GM20431 (cell line): ENCODE measurements around the gene DUSP8.

ENCODE experiments used
- in situ Hi-C: fragments of 300-500 bp; cut with MseI, MboI; formaldehyde crosslinking; loops from one replicate; pipeline ENCODE4 v1.15.0; 2020; ENCODE audit warnings: low sequenced_read_pairs; ENCODE audit not compliant: unreplicated experiment

DUSP8 gene

DNA sequence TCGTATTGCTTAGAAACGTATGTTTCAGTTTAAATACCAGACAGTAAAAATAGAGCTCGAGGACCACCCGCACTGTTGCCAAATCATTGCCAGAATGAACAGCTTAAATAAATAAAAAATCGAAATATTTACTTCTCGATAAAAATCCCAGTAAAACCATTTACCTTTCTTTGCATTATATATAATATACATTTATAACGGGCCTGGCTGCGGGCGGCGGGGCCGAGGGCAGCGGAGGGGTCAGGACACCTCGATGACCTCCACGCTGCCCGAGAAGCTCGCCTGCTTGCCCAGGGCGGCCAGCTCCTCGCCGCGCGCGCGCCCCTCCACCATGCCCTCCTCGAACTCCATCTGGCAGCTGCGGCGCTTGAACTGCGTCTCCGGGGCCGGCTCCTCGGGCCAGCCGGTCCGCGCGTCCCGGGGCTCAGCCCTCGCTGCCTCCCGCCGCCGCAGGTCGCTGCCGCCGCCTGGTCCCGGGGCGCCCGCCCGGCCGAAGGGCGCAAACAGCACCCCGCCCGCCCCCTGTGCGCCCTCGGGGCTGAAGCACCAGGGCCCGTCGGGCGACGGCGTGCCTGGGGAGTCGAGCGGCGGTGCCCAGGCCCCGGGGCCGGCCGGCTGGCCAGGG lies 15.7 kb downstream of the DUSP8 start:
- in situ Hi-C loops: no loop called here

DNA sequence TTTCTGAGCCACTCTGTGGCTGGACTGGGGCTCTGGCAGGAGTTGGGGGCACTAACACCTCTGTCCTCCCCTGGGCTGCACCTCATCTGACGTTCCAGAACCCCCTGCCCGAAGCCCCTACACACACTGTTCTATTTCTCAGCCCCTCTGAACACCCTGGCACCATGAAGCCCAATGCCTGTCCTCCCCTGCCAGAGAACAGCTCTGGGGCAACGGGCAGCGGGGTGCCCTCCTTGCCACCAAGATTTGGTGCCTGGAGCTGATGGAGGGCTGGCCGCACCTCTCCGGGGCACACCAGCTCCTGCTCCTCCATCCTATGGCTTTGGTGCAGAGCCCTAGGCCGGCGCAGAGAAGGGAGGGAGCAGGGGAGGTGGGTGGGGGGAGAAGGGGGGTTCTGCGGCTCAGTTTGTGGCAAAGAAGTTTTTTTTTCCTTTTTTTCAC lies 16.3 kb downstream of the DUSP8 start:
- in situ Hi-C loops: no loop called here

DNA sequence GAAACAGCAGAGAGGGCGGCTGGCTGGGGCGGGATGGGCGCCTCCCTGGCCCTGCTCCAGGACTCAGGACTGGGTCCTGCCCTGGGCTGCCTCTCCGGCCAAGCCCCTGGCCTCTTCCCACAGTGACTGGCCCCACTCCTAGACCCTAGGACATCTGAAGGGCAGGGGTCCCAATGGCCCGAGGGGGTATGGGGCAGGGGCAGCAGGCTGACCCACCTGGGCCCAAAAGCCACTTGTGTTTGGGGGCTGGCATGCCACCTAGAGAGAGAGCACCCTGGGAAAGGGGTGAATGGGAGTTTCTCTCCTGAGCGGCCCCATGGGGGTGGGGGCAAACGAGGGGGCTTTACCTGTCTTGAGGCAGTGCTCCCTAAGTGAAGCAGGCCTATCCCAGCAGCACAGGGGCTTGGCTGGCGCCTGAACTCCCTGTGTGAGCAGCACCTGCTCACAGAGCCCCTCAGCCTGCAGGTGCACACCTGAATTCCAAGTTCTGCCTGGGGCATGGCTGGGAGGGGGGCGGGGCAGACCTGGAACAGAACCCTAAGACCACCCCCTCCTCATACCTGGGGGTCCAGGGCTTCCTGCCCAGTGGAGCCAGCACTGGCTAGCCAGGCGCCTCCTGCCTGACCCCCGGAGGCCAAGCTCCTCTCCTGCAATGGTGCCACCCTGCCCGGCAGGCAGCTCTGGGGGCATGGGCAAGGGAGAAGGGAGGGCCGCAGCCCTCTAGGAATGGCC lies 16.9 kb downstream of the DUSP8 start:
- in situ Hi-C loops: no loop called here

DNA sequence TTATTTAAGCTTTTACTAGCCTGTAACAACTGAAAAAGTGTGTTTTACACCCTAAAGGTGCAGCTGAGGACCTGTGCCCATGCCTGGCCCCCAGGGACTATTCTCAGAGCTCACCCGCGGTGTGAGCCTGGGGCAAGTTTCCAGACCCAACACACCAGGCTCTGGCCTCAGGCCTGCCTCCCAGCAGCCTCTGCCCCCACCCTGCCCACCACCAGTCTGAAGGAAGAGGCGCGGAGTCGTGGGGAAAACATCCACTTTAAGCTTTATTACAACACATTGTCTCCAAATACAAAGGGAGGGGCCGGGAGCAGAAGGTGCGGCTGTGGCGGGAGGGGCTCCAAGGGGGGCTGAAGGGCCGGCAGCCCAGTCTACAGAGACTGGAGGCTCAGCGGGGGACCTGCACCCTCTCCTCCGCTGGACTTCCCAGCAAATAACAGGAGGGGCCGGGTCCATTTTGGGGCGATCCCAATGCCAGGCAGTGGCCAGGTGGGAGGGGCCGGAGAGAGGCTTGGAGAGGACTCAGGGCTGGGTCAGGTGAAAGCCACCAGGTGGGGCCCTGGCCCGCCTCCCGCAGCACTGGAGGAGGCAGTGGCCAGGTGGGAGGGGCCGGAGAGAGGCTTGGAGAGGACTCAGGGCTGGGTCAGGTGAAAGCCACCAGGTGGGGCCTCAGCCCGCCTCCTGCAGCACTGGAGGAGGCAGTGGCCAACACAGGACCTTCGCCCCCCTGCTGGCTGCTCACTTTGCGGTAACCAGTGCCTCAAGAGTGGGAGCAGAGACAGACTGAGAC lies 18.1 kb downstream of the DUSP8 start:
- in situ Hi-C loops: no loop called here

DNA sequence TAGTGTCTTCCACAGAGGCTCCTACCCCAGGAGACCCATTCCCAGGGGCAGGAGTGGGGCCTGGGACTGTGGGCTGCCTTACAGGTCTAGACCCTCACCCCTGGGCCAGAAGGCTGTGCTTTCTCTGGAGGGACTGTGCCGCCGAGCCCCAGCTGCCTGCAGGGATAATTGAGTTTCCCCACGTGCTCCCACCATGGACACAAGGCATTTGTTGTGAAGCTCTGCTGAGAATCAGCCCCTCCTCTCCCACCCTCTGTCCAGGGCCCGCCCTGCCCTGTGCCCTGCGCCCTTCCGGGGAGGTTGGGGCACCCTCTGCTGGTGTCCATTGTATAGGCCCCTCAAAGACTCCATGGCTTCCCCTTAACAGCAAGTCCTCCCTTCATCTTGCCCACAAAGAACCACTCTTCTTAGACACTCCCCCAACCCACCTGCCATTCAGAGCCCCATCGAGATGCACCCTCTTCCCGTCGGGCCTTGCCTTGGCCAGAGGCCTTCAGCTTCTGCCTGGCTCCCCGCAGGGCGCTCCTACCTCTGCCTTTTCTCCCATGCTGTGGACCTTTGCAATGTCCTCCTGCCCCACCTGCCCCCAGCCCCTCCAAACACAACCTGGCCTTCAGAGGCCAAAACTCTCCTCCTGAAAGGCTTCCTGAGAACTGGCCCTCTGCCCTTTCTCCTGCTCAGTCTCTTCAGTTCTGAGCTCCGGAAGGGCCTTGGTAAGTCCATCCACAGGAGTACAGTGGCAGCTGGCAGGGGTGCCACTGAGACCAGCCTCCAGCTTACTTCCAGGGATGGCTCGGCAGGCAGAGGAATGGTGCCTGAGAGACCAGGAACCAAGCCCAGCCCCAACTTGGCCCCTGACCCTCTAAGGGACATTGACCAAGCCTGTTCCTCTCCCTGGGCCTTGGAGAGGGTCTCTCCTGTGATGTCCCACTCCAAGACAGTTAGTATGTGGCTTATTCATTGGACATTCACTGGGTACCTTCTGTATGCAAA lies 22.4 kb downstream of the DUSP8 start:
- in situ Hi-C loops: no loop called here

DNA sequence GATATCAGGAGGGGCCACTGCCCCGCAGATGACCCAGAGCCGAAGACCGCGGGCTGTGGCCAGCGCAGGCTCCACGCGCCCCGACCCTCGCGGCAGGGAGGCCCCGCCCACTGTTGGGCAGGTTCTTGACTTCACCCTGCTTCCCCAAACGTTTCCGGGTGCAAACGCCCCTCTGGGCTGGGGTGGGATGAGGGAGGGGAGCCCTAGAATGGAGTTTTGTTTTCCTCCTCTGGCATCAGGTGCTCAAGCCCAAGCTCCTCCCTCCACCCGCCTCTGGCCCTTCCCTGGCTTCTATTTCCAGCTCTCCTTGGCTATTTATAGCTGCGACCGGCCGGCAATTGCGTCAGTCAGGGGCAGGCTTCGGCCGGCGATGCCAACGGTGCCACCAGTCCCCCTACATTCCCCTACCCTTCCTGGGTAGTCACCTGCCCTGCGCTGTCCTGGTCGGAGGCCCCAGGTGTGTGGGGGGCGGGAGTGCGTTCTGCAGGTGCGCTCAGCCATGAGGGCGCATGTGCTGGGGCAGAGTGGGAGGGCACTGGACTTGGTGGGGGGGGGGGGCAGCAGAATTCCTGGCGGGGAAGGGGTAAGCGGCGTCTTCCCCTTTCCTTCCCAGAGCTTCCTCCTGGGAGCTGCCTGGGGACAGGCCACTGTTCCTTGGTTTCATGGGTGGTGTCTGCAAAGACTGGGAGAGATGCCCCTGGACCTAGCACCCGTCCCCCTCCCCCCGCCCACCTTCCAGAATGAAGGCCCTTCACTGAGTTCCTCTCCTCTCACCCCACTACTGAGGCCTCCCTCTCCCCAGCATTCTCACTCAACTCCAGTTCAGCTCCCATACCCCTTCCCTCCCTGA lies 23.6 kb downstream of the DUSP8 start:
- in situ Hi-C loops: no loop called here

DNA sequence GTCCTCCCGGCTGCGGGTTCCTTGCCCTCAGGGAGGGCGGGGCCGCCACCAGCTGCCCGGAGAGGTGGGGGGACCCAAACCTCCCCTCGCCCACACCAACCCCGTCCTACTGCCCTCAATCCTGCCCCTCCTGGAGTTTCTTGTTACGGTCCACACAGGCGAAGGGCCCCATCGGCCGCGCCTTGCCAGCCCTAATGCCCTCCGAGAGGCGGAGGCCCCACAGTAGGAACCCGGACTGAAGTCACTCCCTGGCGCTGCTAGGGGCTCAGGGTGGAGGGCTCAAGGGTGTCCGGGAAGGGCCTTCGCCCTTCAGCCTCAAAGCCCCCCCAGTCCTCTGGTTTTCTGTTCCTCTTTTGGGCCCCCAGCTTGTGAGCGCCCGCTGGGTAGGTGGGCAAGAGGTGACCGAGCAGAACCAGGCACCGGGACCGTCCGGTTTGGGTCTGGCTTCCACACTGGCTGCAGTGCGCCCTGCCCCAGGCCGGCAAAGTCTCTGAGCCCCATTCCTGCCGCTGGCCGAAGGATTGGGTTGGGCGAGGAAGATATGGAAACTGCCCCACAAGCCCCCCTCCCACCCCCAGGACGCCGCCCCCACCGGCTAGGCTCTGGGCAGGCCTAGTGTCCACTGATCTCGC lies 24.5 kb downstream of the DUSP8 start:
- in situ Hi-C loops: no loop called here

DNA sequence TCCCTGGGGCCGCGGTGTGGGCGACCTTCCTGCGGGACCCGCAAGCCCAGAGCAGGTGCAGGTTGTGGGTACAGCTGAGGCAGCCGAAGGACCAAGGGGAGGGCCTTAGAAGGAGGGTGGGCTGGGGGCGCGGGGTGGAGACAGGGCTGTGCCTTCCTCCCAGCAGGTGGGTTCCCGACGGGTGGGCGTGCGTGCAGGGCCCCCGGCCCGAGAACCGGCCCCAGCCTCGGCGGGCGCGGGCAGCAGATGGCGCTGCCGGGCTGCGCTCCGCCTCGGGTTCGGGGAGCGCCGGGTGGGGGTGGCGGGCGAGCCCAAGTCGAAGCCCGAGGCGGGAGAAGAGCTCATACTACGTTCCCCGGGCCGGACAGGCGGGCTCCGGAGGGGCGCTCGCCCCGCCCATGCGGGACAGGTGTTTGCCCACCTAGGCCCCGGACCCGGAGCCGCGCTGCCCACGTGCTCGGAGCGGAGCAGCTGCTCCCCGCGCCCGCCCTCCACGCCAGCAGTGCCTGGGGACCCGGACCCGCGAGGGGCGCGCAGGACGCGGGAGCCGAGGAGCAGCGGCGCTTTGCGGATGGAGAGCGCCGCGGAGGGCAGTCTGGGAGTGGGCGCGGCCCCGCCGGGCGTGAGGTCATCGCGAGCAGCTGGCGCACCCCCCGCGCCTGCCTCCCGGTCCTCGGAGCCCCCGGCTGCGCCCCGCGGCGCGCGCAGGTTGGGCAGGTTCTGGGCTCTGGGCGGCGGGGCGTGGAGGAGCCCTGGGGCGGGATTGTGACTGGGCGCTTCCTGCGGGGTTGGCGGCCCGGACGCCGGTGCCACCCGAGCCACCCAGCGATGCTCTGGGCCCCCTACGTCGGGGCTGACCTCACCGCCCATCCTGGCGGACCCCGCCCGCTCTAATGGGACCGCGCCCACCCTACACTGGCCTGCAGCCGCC lies 25.3 kb downstream of the DUSP8 start:
- in situ Hi-C loops: no loop called here

DNA sequence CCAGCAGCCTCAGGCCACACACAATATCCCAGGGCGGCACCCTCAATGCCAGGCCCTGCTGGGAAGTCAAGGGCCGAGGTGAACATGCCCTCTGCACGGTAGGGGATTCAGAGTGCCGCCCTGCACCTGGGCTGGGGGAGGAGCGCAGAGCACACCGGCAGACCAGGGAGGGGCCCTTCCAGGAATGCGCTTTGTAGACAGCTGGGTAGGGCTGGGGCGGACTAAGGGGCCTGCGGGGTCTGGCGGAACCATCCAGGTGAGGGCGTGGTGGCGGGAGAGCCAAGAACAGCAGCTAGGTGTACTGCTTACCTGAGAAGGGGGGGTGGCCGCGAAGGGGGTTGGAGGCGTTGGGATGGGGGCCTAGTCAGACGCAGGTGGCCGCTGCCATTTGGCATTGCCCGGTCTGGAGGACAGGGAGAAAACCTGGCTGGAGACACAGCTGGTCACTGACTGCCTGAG lies 26.0 kb downstream of the DUSP8 start:
- in situ Hi-C loops: no loop called here

DNA sequence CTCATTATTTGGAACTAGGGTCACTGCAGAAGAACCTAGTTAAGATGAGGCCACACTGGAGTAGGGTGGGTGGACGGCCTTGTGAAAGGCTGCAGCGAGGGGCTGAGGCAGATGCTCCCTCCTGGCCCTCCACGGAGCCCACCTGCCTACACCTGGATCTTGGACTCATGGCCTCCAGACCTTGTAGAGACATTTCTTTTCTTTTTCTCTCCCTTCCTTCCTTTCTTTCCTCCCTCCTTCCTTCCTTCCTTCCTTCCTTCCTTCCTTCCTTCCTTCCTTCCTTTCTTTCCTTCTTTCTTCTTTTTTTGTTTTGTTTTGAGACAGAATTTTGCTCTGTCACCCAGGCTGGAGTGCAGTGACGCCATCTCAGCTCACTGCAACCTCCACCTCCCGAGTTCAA lies 26.6 kb downstream of the DUSP8 start:
- in situ Hi-C loops: no loop called here

DNA sequence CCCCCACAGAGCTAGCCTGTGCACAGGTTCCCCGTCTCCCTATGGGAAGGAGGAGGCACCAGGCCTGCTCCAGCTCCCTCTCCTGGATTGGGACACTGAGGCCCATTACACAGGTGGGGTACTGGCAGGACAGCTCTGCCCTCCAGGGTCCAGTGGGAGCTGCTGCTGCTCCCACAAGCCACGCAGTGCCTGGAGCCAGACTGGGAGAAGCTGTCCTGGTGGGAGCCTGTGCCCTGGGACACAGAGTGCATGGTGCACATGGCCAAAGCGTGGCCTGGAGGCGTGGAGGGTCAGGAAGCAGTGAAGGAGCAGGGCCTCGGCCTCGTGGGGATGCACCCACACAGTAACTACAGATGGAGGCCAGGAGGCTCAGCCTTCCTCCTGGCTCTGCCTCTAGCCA lies 27.5 kb downstream of the DUSP8 start:
- in situ Hi-C loops: no loop called here

DNA sequence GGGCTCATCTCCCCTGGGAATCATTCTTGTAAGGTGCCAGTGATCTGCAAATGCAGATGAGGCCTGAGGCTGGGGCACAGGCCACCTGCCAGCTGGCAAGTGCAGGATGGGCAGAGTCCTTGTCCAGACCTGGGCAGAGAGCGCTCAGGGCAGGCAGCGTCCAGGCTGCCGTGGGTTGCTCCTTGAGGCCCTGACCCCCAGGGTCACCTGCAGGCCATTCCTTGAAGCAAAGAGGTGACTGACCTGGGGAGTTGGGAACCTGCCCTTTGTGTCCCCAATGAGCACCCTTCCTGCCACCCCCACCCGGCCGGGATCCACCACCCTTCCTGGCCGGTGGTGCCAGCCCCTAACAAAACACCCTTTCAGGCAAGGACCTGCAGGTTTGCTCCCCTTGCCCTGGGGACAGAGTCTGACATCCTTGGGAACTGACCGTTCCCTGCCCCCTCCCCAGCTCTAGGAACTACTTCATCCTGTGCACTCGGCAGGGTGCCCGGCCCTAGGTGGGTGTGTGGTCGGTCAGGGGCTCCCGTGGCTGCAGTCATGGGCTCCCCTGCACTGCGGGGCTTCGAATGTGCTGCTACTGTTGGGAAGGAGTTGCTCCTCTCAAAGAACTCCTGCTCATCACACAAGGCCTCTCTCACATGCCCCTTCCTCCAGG lies 28.3 kb downstream of the DUSP8 start:
- in situ Hi-C loops: no loop called here

DNA sequence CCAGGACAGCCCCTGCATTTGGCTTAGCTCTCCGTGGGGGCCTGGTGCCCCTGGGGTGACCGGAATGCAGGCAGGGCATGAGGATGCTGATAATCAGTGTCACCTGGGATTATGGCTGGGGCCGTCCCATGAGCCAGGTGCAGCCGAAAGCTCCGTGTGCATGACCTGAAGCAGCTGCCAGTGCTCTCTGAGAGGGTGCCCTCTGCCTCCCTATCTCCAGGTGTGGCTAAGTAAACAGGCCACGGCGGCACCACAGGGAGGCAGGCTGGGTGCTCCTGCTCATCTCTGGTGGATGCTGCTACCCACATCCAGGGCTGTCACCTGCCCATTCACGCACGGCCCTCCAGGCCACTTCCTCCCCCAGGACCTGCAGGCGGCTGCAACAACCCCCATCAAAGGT lies 29.8 kb downstream of the DUSP8 start:
- in situ Hi-C loops: no loop called here

DNA sequence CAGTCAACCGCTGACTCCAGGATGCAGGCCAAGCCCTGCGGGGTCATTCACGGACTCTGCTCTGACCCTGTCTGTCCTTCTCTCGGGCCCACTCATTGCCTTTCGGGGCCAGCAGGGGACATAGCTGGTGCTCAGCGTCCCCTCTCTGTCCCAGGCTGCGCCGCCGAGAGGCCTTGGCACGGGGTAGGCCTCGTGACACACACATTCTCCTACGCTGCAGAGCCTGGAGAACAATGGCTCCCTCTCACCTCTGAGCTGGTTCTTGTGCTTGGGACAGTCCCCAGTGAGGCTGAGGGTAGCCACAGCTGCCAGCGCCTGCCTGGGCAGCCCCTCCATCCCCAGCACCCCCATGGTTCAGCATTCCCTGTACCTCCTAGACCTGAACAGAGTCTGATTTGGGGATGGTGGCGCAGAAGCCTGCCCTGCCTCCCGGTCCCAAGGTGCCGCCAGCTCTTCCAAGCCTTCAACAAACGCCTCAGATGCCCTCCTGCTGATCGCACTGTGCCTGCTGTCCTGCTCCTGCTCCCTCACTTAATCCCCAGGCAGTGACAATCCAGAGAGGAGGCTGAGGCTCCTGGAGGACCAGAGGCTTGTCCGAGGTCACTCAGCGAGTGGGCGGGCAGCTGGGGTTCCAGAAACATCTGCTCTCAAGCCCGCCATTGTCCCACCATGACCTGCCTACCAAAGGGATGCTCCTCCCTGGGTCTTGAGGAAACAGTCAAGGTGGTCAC lies 30.4 kb downstream of the DUSP8 start:
- in situ Hi-C loops: no loop called here

DNA sequence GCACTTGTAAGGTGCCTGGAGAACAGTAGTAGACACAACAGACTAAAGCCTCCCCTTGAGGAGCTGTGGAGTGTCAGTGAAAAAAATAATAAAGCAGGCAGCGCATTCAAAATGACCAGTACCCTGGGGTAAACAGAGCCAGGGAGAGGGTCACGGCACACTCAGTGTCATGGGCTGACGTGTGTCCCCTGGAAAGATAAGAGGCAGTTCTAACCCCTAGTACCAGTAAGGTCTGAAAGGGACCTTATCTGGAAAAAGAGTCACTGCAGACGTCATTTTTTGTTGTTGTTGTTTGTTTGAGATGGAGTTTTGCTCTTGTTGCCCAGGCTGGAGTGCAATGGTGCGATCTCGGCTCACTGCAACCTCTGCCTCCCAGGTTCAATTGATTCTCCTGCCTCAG lies 32.0 kb downstream of the DUSP8 start:
- in situ Hi-C loops: no loop called here

DNA sequence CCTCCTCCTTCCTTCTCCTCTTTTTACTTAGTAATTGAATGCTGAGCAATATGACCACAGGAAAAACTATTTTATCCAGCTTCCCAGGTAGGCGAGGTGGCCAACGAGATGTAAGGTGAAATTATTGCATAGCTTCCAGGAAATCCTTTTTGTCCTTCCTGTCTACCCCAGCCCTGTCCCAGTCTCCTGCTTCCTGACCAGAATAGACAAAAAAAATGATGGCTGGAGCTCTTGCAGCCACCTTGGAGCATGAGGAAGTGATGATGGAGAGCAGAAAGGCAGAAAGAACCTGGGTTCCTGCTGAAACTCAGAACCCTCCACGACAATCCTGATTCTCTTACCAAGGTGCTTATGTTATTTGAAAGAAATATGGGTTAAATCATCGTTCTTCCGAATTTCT lies 33.9 kb downstream of the DUSP8 start:
- in situ Hi-C loops: no loop called here
